ENCODE results near the gene PRB2. TPM values are rescaled to one million over a fixed set of nuclear protein-coding genes. Genes with fewer than 3 reads are reported as not detected.

PRB2 gene
- total and polyA plus RNA-seq, 9 of the 15 experiments (the other 6 are each of a cell fraction or from before 2014, with no cell fraction given): not detected

GRCh38 chr12:11433664-11434063, 38.3 kb upstream of the PRB2 start (continued):
- TF ChIP-seq MIER1 (IDR thresholded peaks at IDR 0.05; ENCODE audit: low read depth): no peak

- POLR2A ChIA-PET: no interaction called here
- DNase-seq (ENCODE audit: extremely low read depth in 1 of 4, low spot score in 3 of 4) (no peak), ATAC-seq (no peak), FAIRE-seq (no peak)
- no peaks in the 10 kb centered on the region for H3K79me2 ChIP-seq (ENCODE audit: control insufficient read depth, insufficient read depth, low read length)
- no peaks in the 10 kb centered on the region for H3K9me1 ChIP-seq (ENCODE audit: control insufficient read depth, insufficient read depth, low read length)
- no peaks in the 10 kb centered on the region for H3K27me3 ChIP-seq (ENCODE audit: control insufficient read depth in 2 of 2, insufficient read depth in 2 of 2, low read length in 2 of 2)
- H3K36me3 ChIP-seq (ENCODE audit: control insufficient read depth, insufficient read depth, low read length): no peaks in the 10 kb centered on the region
- intact Hi-C loops (cut with micrococcal nuclease): no loop called here
- no peaks in the 10 kb centered on the region for H4K20me1 ChIP-seq (replicated peaks; ENCODE audit: control insufficient read depth, insufficient read depth, low read length)
- no peak for TF ChIP-seq POLR3A (IDR thresholded peaks at IDR 0.05; ENCODE audit: borderline replicate concordance, extremely low read depth, insufficient read depth, insufficient read length)
- no peak for TF ChIP-seq MEF2D (tag; conservative IDR thresholded peaks at IDR 0.05; ENCODE audit: low read depth)
- no peak for TF ChIP-seq ZNF444 (CRISPR knock-in tag; IDR thresholded peaks at IDR 0.05)
- TF ChIP-seq TCF3 (CRISPR knock-in tag; IDR thresholded peaks at IDR 0.05): no peak
- TF ChIP-seq POLR2G (IDR thresholded peaks at IDR 0.05; ENCODE audit: low read depth, low read length): no peak
- TF ChIP-seq SP1 (CRISPR knock-in tag; IDR thresholded peaks at IDR 0.05): no peak
- no peak for TF ChIP-seq KDM2B (CRISPR knock-in tag; IDR thresholded peaks at IDR 0.05)
- H3K27ac ChIP-seq (ENCODE audit: extremely low read depth, low read depth, low read length): no peak overlapping the region
- CTCF ChIA-PET (ENCODE audit: low intra/inter-chr PET ratio): no interaction called here
- no peak overlapping the region for H3K4me2 ChIP-seq (ENCODE audit: insufficient read depth, low read length)
- WGBS (ENCODE audit: insufficient coverage, low coverage, missing lambda C conversion rate): 0% methylated on average over 4 of the region's 4 CpGs
- H3K9ac ChIP-seq (ENCODE audit: insufficient read depth in 1 of 2, low read depth in 2 of 2, low read length in 2 of 2): no peak overlapping the region
- H3K4me1 ChIP-seq (replicated peaks in 1 of 2; ENCODE audit: control insufficient read depth in 2 of 2, insufficient read depth in 2 of 2, low read length in 2 of 2): no peaks in the 10 kb centered on the region
- H3K9me3 ChIP-seq (replicated peaks; ENCODE audit: control insufficient read depth, insufficient read depth, low read depth, low read length): no peaks in the 10 kb centered on the region
- H2AFZ ChIP-seq (ENCODE audit: low read depth, low read length): no peak overlapping the region
- H3K4me3 ChIP-seq: no peak overlapping the region
- in situ Hi-C loops (cut with MboI): no loop called here
- BruUV-seq (replicated peaks): no TSS peak
Measured at GRCh38 chr12:11431486-11431885, 36.1 kb upstream of the PRB2 start.

All from K562 (cell line).